ENCODE data around the gene ANKS6. TPM values are rescaled to one million over a fixed set of nuclear protein-coding genes. Genes with fewer than 3 reads are reported as not detected.

The ANKS6 gene
- total RNA-seq, 1 donor from 2014 or later: 13.6 TPM

GRCh38 chr9:98740226-98740881 lies 56.0 kb downstream of the ANKS6 start:
- intact Hi-C loops (cut with micrococcal nuclease): no loop called here
- no peaks in the 10 kb centered on the region for H3K4me1 Mint-ChIP-seq
- no peak overlapping the region for H3K27ac Mint-ChIP-seq
- peaks cover 8% of the 10 kb centered on the region for H3K9me3 Mint-ChIP-seq
- no peaks in the 10 kb centered on the region for H3K27me3 Mint-ChIP-seq
- DNase-seq: no peak
- H3K36me3 Mint-ChIP-seq (ENCODE audit: low read depth): peaks cover 1% of the 10 kb centered on the region
- H3K4me3 Mint-ChIP-seq: no peak overlapping the region

GRCh38 chr9:98738741-98739140 lies 57.6 kb downstream of the ANKS6 start:
- no peaks in the 10 kb centered on the region for H3K27me3 Mint-ChIP-seq
- no peak overlapping the region for H3K4me3 Mint-ChIP-seq
- no peak overlapping the region for H3K27ac Mint-ChIP-seq
- H3K9me3 Mint-ChIP-seq: peaks cover 8% of the 10 kb centered on the region
- no peak for DNase-seq
- intact Hi-C loops (cut with micrococcal nuclease): no loop called here
- peaks cover 1% of the 10 kb centered on the region for H3K36me3 Mint-ChIP-seq (ENCODE audit: low read depth)
- H3K4me1 Mint-ChIP-seq: no peaks in the 10 kb centered on the region

GRCh38 chr9:98736226-98736625 lies 60.1 kb downstream of the ANKS6 start:
- H3K4me3 Mint-ChIP-seq: no peak overlapping the region
- no peaks in the 10 kb centered on the region for H3K4me1 Mint-ChIP-seq
- no peak overlapping the region for H3K27ac Mint-ChIP-seq
- no peak for DNase-seq
- H3K27me3 Mint-ChIP-seq: no peaks in the 10 kb centered on the region
- H3K9me3 Mint-ChIP-seq: peaks cover 8% of the 10 kb centered on the region
- peaks cover 1% of the 10 kb centered on the region for H3K36me3 Mint-ChIP-seq (ENCODE audit: low read depth)
- intact Hi-C loops (cut with micrococcal nuclease): no loop called here

GRCh38 chr9:98732801-98733200 lies 63.6 kb downstream of the ANKS6 start:
- Mint-ChIP-seq H3K36me3 (ENCODE audit: low read depth) (no peaks in the 10 kb centered on the region), H3K9me3 (no peaks in the 10 kb centered on the region), H3K4me1 (no peaks in the 10 kb centered on the region), H3K27ac (no peak overlapping the region), H3K27me3 (peaks cover 2% of the 10 kb centered on the region), H3K4me3 (no peak overlapping the region)
- DNase-seq: no peak
- intact Hi-C loops (cut with micrococcal nuclease): no loop called here

- Mint-ChIP-seq H3K9me3 (no peaks in the 10 kb centered on the region), H3K27ac (no peak overlapping the region)
Observed at GRCh38 chr9:98732091-98732490, 64.3 kb downstream of the ANKS6 start.

GRCh38 chr9:98730871-98731270 lies 65.5 kb downstream of the ANKS6 start:
- Mint-ChIP-seq H3K36me3 (ENCODE audit: low read depth) (no peaks in the 10 kb centered on the region), H3K4me3 (no peak overlapping the region), H3K4me1 (no peaks in the 10 kb centered on the region), H3K27me3 (peaks cover 3% of the 10 kb centered on the region), H3K27ac (no peak overlapping the region), H3K9me3 (no peaks in the 10 kb centered on the region)
- intact Hi-C loops (cut with micrococcal nuclease): no loop called here
- no peak for DNase-seq

More at GRCh38 chr9:98732091-98732490, 64.3 kb downstream of the ANKS6 start:
- intact Hi-C loops (cut with micrococcal nuclease): no loop called here
- no peak overlapping the region for H3K4me3 Mint-ChIP-seq
- DNase-seq: no peak
- no peaks in the 10 kb centered on the region for H3K36me3 Mint-ChIP-seq (ENCODE audit: low read depth)
- H3K4me1 Mint-ChIP-seq: no peaks in the 10 kb centered on the region
- peaks cover 2% of the 10 kb centered on the region for H3K27me3 Mint-ChIP-seq

GRCh38 chr9:98728500-98728899 lies 67.9 kb downstream of the ANKS6 start:
- no peaks in the 10 kb centered on the region for H3K4me1 Mint-ChIP-seq
- H3K4me3 Mint-ChIP-seq: no peak overlapping the region
- H3K27ac Mint-ChIP-seq: no peak overlapping the region
- H3K27me3 Mint-ChIP-seq: peaks cover 7% of the 10 kb centered on the region
- no peak for DNase-seq
- intact Hi-C loops (cut with micrococcal nuclease): no loop called here
- H3K36me3 Mint-ChIP-seq (ENCODE audit: low read depth): no peaks in the 10 kb centered on the region
- no peaks in the 10 kb centered on the region for H3K9me3 Mint-ChIP-seq

- DNase-seq: no peak
- H3K27me3 Mint-ChIP-seq: peaks cover 7% of the 10 kb centered on the region
- H3K36me3 Mint-ChIP-seq (ENCODE audit: low read depth): no peaks in the 10 kb centered on the region
- H3K4me3 Mint-ChIP-seq: no peak overlapping the region
- intact Hi-C loops (cut with micrococcal nuclease): no loop called here
- no peak overlapping the region for H3K27ac Mint-ChIP-seq
- no peaks in the 10 kb centered on the region for H3K9me3 Mint-ChIP-seq
- H3K4me1 Mint-ChIP-seq: no peaks in the 10 kb centered on the region
Observed at GRCh38 chr9:98727428-98727827, 68.9 kb downstream of the ANKS6 start.

- Mint-ChIP-seq H3K27ac (no peak overlapping the region), H3K4me1 (no peaks in the 10 kb centered on the region), H3K27me3 (peaks cover 9% of the 10 kb centered on the region), H3K9me3 (no peaks in the 10 kb centered on the region), H3K36me3 (ENCODE audit: low read depth) (no peaks in the 10 kb centered on the region), H3K4me3 (no peak overlapping the region)
- intact Hi-C loops (cut with micrococcal nuclease): no loop called here
- no peak for DNase-seq
Observed at GRCh38 chr9:98726735-98727134, 69.6 kb downstream of the ANKS6 start.

GRCh38 chr9:98724810-98725530 lies 71.4 kb downstream of the ANKS6 start:
- no peaks in the 10 kb centered on the region for H3K36me3 Mint-ChIP-seq (ENCODE audit: low read depth)
- intact Hi-C loops (cut with micrococcal nuclease): no loop called here
- no peaks in the 10 kb centered on the region for H3K9me3 Mint-ChIP-seq
- H3K4me3 Mint-ChIP-seq: no peak overlapping the region
- no peaks in the 10 kb centered on the region for H3K4me1 Mint-ChIP-seq
- DNase-seq: no peak
- H3K27ac Mint-ChIP-seq: no peak overlapping the region
- peaks cover 11% of the 10 kb centered on the region for H3K27me3 Mint-ChIP-seq

- DNase-seq: no peak
- intact Hi-C loops (cut with micrococcal nuclease): no loop called here
- Mint-ChIP-seq H3K27me3 (peaks cover 19% of the 10 kb centered on the region), H3K9me3 (no peaks in the 10 kb centered on the region), H3K4me1 (no peaks in the 10 kb centered on the region), H3K4me3 (no peak overlapping the region), H3K27ac (no peak overlapping the region), H3K36me3 (ENCODE audit: low read depth) (no peaks in the 10 kb centered on the region)
Observed at GRCh38 chr9:98721643-98722042, 74.7 kb downstream of the ANKS6 start.

- intact Hi-C loops (cut with micrococcal nuclease): no loop called here
- DNase-seq: no peak
- H3K4me3 Mint-ChIP-seq: no peak overlapping the region
- no peaks in the 10 kb centered on the region for H3K4me1 Mint-ChIP-seq
- H3K27me3 Mint-ChIP-seq: peaks cover 29% of the 10 kb centered on the region
- H3K9me3 Mint-ChIP-seq: no peaks in the 10 kb centered on the region
- H3K36me3 Mint-ChIP-seq (ENCODE audit: low read depth): no peaks in the 10 kb centered on the region
- H3K27ac Mint-ChIP-seq: no peak overlapping the region
Observed at GRCh38 chr9:98720402-98720801, 76.0 kb downstream of the ANKS6 start.

GRCh38 chr9:98719055-98719454 lies 77.3 kb downstream of the ANKS6 start:
- no peak for DNase-seq
- no peaks in the 10 kb centered on the region for H3K4me1 Mint-ChIP-seq
- intact Hi-C loops (cut with micrococcal nuclease): no loop called here
- H3K27ac Mint-ChIP-seq: no peak overlapping the region
- peaks cover 32% of the 10 kb centered on the region for H3K27me3 Mint-ChIP-seq
- H3K36me3 Mint-ChIP-seq (ENCODE audit: low read depth): no peaks in the 10 kb centered on the region
- no peaks in the 10 kb centered on the region for H3K9me3 Mint-ChIP-seq
- H3K4me3 Mint-ChIP-seq: no peak overlapping the region

- no peaks in the 10 kb centered on the region for H3K4me1 Mint-ChIP-seq
- no peaks in the 10 kb centered on the region for H3K36me3 Mint-ChIP-seq (ENCODE audit: low read depth)
- no peaks in the 10 kb centered on the region for H3K9me3 Mint-ChIP-seq
- intact Hi-C loops (cut with micrococcal nuclease): no loop called here
- no peak for DNase-seq
- no peak overlapping the region for H3K4me3 Mint-ChIP-seq
- H3K27me3 Mint-ChIP-seq: peaks cover 56% of the 10 kb centered on the region
- H3K27ac Mint-ChIP-seq: no peak overlapping the region
Observed at GRCh38 chr9:98714833-98715232, 81.5 kb downstream of the ANKS6 start.

GRCh38 chr9:98712987-98713386 lies 83.4 kb downstream of the ANKS6 start:
- no peak for DNase-seq
- H3K4me3 Mint-ChIP-seq: no peak overlapping the region
- intact Hi-C loops (cut with micrococcal nuclease): no loop called here
- H3K36me3 Mint-ChIP-seq (ENCODE audit: low read depth): no peaks in the 10 kb centered on the region
- no peaks in the 10 kb centered on the region for H3K9me3 Mint-ChIP-seq
- no peaks in the 10 kb centered on the region for H3K4me1 Mint-ChIP-seq
- H3K27me3 Mint-ChIP-seq: peaks cover 61% of the 10 kb centered on the region
- no peak overlapping the region for H3K27ac Mint-ChIP-seq
